NCI-H526 treated with DMSO at 0.1 percent for 48 hours (cell line): ENCODE data around the gene HOXA13.
A peak's percentile ranks its signal among the peaks of the same experiment; 100 is the strongest.

Experiments
- DNase-seq: peaks from one replicate; lab custom pipeline; 2025; lab: John Stamatoyannopoulos, UW

Gene HOXA13

DNA sequence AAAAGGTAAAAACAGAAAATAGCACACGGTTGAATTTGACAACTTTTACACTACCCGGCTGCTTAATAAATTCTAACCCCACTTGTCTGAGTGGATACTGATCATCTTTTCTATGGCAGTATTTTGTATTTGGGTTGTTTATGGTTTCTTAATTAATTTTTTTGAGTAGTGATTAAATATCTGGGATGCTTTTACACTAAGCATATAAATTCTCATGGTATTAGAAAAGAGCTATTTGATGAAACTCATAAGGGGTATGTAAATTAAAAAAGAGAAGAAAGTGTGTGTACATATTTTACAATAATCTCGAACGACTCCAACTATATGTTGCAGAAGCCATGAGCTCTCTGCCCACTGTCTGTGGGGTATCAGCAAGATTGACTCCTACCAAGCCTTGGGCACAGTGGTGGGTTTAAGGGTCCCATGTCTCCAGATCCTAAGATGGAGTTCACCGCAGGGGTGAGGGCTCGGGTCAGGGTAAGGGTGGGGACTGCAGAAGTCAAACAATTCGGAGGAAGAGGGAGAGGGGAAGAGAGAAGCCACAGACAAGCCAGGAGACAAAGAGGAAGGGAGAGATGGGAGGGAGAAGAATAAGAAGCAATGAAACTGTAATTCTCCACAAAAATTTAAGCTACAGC, 7.6 kb upstream of the HOXA13 start:
- DNase-seq, result no peak

- no peak for DNase-seq
These were observed 5.7 kb upstream of the HOXA13 start for GRCh38 chr7:27205325-27206280.

- peak; percentile 32 for DNase-seq
These were observed 5.0 kb upstream of the HOXA13 start for GRCh38 chr7:27204851-27205322.

- DNase-seq, result no peak
These were observed 4.2 kb upstream of the HOXA13 start for GRCh38 chr7:27203964-27204594.

DNA sequence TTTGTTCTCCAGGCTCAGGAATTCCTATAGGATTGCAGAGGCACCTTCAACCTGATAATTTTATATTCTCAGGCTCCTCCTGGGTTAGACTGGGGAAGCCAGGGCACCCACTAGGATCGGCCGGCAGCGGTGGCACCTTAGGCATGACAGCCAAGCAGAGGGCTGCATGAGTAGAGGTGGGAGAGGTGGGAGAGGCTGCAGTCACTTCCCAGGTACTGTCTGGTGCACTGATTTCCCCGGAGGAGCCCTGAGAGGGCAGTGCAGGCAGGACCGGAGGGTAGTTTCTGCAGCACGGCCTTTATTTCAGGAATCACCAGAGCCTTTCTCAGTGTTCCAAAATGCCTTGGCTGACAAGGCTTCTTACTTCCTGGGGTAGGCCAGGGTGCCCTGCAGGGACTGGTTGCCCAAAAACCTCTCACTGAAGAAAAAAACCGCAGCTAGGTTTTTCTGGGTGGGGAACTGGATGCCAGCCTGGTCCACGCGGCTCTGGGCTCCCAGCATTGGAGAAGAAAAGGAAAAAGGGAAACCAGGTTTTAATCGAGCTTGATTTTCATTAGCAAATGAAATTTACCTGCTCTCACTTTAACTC, 3.6 kb upstream of the HOXA13 start:
- DNase-seq, result no peak

DNA sequence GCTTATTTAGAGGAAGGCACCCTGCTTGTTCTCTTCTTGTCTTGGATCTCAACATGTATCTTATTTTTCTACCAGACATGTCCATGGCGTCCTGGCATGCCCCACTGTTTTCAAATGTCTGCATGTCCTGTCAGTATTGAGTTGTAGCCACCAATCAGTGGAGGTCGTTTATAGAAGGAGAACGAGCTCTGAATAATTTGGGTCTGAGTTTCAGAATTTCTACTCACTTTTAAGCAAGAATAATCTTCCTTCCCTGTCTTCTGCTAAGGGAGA, 2.9 kb upstream of the HOXA13 start:
- no peak for DNase-seq

- DNase-seq, result no peak
These were observed 2.3 kb upstream of the HOXA13 start for GRCh38 chr7:27202018-27202861.

DNA sequence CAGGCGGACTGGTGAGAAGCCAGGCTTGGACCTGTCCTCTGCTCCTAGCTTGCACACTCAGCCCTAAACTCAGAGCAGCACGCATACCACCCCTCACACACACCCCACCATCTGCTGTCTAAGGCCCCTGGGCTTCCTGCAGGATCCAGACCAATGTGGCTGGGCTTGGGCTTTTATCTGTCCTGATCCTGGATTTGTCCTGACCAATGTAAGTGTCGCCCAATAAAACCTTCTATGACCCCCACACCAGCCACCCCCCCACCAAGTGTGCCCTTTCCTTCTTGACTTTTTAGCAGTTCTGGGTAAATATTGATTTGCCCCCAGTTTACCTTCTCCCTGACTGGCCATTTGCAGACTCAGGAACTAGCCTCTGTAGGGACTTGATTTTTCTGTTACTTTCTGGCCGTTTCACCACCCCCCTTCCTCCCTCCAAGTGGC, 1.7 kb upstream of the HOXA13 start:
- DNase-seq, result no peak

DNA sequence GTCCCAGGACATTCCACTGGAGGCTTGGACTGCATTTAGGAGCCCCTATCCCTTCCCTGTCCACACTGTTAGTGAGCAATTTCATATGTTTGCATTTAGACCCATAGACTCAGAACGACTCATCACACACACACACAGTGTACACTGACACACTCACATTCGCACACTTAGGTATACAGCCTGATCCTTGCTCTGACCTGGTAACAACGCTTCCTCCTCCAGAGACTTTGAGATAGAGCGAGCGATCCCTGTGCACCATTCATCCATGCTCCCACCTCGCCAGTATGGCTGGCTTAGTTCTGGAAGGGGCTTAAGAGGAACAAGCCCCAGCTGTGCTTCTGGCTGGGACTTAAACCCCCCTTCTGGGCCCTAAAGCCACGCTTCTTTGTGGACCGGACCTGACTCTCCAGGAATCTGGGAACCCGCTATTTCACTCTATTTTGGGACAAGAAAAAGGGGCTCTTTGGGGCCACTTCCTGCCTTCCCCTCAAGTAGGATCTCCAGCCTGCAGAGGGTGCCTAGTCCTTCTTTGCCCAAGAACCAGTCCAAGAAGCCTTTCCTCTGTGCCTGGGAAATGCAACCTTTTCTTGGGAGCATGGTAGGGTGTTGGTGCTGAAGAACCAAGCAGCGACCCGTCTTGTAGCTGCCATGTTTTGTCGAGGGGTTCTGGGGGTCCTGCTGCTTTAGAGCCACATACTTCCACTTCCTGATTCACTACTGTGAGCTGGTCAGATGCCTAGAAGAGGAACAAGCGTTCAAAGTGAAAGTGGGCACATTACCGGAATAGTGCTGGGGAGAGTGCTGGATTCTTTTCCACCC, 1.1 kb upstream of the HOXA13 start:
- DNase-seq, result no peak

DNA sequence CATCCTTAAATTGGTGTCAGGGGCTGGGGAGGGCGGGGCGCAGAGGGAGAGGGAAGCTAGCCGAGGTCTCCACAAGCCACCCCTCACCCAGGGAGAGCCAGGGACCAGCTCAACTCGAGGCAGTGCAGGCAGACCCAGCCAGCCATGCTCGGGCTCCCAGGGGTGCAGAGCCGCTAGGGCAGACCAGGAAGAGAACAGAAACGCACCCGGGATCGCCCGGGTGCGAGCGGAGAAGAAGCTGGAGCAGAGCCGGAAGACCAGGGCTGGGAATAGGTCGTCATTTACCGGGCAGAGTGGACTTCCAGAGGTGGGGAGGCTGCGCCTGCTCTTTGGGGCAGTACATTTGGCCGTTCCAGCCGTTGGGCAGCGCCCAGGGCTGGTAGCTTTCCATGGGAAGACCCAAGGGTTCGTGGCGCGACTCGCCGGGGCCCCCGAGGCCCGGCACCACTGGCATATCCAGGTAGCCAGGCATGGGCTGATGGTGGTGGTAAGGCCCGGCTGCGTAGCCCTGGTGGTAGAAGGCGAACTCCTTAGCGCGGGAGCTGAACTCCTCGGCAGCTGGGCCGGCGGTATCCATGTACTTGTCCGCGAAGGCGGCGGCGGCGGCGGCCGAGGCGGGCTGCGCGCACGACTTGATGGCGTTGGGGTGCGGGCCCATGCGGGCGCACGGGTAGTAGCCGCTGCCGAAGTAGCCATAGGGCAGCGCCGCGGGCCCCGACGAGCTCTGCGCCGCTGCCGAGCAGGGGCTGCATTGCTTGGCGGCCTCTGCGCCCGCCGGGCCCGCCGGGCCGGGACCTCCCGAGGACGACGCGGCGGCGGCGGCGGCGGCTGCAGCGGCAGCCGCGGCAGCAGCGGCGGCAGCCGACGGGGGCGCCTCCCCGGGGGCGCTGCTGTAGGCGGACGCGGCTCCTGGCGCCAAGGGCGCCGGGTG, 755 bp downstream of the HOXA13 start:
- no peak for DNase-seq

DNA sequence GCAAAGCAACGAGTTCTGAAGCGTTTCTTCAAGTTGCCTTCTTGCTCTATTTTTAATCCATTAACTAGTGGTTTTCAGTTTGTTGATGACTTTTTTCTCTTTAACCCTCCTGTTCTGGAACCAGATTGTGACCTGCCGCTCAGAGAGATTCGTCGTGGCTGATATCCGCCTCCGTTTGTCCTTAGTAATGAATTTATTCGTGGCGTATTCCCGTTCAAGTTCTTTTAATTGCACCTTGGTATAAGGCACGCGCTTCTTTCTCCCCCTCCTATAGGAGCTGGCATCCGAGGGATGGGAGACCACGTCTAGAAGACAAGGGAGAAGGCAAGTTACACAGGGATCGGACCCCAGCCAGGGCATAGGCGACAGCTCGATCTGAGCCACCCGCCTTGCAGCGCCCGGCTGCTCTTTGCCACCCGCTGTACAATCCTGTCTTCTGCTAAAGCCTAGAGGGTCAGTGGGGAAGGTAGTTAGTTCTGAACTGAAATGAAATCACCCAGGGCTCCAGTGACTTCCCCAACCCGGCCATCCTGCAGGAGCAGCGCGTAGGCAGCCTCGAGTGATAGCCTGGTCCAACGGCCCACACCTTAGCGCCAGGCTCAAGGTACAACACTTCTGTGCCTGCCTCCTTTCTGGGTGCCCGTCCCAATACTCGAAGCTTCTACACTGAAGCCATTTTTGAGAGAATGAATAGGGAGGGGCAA, 1.6 kb downstream of the HOXA13 start:
- DNase-seq, result no peak

DNA sequence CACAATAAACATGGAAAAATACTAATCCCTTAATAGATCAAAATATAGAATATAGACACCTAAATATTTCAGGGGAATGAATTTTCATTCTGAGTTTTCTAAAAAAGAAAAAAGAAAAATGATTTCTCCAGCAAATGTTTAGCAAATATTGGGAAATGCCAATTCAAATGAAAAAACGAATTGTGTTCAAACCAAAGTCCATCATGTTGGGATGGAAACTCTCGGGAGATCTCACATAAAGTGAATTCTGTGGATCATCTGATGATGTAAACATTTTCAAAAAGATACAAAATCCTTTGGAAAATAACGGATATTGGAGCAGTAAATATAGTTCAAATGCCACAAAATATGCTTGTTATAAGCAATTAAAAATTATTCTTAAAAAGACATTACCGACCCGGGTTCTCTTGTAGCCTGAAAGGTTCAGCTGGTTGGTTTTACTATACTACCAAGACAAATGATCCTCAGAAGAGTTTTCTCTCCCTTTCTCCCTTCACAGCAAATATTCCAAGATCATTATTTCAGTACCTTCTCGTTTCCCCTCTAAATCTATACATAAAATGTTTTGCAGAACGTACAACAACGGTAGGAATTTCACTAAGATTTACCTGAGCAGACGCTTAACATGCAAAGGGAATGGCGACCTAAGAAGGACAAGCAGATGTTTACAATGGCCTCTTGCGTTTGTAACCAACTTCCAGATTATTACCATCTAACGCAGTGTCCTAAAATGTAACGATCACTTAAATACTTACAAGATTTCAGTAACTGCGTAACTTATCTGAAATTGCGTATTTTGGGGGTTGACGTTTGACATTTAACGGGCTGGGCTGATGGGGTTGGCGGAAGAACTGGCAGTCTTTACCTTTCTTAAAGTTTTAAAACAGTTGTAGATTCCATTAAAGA, 2.5 kb downstream of the HOXA13 start:
- DNase-seq, result no peak

- no peak for DNase-seq
These were observed 3.6 kb downstream of the HOXA13 start for GRCh38 chr7:27196287-27196767.

GRCh38 chr7:27194686-27195379, 5.1 kb downstream of the HOXA13 start:
- no peak for DNase-seq

DNA sequence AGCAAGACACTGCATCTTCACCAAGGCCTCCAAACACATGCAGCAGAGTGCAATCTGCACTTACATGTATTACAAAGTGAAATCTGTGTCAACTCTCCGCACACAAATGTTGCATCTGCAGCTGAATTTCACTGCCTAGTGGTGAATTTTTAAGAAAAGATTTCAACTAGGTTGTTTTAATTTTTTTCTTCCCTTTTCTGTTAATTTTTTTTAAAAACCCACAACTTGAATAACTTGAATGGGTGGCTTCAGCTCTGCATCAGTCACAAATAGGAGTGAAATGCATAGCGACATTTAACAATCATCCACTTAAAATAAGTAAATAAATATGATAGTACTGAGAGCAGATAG, 5.9 kb downstream of the HOXA13 start:
- no peak for DNase-seq

GRCh38 chr7:27193335-27194001, 6.4 kb downstream of the HOXA13 start:
- DNase-seq, result no peak
